SK-MEL-5 (cell line): ENCODE data around the gene NT5C. TPM values are rescaled to one million over a fixed set of nuclear protein-coding genes. Genes with fewer than 3 reads are reported as not detected.
"Not testable (repeated sequence)": the region's sequence is repeated elsewhere in the genome, so short reads cannot be mapped to it uniquely, and the experiment has no call there.

ENCODE experiments used
- DNase-seq: peaks from one replicate; pipeline ENCODE4 v3.0.0-alpha.2; 2016; ENCODE audit warnings: low read depth, low spot score
- in situ Hi-C: cut with HindIII; loops from 2 replicates; pipeline ENCODE4 v1.10.0; 2016; ENCODE audit warnings: low sequenced_read_pairs, high pct_unique_total_duplicates, low pct_unique_long_range_greater_than_20kb
- total RNA-seq: library from RNA; depleted of rRNA; stranded (reverse); fragments of >200 nt; shearing (Covaris generic); gene quantifications from 2 replicates; pipeline ENCODE4 v1.2.3, GENCODE V29; 2014

NT5C gene
- total RNA-seq, 1 experiment from 2014 or later = 44.5 TPM

GRCh38 chr17:75128694-75129505, 2.6 kb downstream of the NT5C start:
- in situ Hi-C loops = no loop called here
- no peak for DNase-seq

DNA sequence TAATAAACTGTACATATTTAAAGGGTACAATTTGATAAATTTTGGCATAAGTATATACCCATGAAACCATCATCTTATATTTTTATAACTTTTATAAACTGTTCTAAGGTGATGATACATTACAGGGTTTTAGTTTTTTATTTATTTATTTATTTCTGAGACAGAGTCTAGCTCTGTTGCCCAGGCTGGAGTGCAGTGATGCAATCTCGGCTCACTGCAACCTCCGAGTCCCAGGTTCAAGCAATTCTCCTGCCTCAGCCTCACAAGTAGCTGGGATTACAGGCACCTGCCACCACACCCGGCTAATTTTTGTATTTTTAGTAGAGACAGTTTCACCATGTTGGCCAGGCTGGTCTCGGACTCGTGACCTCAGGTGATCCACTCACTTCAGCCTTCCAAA, 3.6 kb downstream of the NT5C start:
- DNase-seq, in situ Hi-C loops: not testable (repeated sequence)

DNA sequence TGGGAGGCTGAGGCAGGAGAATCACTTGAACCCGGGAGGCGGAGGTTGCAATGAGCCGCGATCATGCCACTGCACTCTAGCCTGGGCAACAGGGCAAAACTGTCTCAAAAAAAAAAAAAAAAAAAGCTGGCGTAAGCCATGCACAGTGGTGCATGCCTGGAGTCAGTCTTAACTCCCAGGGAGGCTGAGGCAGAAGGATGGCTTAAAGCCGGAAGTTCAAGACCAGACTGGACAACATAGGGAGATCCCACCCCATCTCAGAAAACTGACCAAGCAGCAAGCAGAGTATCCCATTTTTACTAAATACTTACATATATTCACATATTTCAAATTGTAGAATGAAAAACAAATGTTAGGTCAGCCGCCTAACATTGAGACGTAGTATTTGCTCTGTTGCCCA, 4.6 kb downstream of the NT5C start:
- no peak for DNase-seq
- in situ Hi-C loops = no loop called here

GRCh38 chr17:75125984-75126383, 5.6 kb downstream of the NT5C start:
- DNase-seq = no peak
- in situ Hi-C loops = no loop called here

DNA sequence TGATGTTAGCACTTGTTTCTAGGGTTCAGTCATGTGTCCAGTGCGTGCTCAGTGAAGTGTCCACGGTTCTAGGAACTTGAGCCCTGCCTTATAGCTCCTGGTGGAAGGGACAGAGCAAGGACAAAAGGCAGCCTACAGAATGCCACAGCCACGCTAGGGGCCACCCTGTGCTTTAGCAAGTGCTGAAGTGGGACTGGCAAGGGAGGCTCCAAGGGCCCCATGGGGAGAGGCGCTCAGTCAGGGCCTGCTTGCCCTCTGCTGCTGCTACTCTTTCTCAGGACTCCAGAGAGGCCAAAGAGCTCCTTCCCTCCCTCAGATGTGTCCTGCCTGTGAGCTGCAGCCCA, 6.8 kb downstream of the NT5C start:
- in situ Hi-C loops = no loop called here
- no peak for DNase-seq

DNA sequence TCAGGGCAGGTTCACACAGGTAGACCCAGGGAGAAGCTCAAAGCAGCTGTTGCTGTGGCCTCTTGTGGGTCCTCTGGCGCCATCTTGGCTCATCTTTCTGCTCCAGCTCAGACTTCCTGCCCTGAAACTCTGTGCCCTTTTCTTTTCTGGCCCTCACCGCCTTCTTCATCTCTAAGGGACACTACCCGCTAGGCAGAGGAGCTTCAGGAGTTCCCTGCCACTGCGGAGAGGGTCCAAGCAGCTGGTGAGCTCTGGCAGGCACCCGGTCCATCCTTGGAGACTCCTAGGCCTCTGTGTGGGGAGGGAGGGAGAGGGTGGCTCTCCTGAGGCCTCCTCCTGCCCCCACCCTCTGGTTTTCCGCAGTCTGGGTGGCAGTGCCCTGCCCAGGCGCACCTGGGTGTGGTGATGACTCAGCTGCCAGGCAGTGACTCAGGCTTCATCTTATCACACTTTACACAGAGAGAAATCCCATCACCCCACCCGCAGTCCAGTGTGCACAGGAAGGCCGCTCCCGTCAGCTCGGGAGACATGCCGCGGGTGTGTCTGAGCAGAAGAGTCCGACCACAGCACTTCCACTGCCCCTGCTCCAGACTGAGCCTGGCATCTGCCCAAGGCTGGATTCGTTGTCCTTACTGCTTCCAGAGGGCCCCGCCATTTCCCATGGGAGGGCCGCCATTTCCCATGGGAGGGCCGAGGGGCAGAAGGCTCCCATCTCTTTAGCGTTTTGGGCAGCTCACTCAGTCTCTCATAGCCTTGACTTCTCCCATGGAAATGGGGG, 7.3 kb downstream of the NT5C start:
- DNase-seq = no peak
- in situ Hi-C loops = no loop called here

DNA sequence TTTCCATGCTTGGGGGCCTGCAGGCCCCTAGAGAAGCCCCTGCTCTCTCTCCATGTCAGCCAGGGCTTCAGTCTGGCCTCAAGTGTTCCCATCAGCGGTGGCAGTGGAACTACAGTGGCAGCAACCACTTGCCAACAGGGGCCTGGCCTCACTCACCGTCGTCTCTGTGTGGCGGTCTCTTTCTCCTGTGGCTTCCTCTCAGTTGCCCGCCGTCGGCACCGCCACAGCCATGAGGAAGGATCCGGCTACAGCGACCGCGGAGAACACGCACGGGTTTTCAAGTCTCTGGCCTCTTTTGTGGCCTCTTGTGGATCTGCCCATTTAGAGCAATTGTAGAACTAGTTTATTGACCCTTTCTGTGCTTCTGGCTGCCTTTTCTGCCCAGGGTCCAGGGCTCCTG, 13.2 kb downstream of the NT5C start:
- in situ Hi-C loops = no loop called here
- no peak for DNase-seq

DNA sequence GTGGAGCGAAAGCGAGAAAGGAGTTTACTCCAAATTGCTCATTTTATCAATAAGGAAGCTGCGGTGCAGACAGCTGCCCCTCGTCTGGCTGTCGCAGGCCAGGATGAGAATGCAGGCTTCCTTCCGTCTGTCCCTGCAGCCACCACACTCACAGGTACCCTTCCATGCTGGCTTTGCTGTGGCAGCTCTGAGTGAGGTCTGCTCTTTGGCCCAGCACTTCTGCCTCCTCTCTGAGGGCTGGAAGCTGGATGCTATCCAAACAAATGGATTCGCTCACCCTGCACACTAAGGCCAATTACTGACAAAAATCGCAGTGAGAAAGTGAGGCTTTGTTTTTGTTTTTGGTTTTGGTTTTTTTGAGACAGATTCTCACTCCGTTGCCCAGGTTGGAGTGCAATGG, 14.8 kb downstream of the NT5C start:
- in situ Hi-C loops = no loop called here
- DNase-seq = no peak

GRCh38 chr17:75115555-75115954, 16.0 kb downstream of the NT5C start:
- in situ Hi-C loops = no loop called here

GRCh38 chr17:75114552-75115314, 16.8 kb downstream of the NT5C start:
- no peak for DNase-seq
- in situ Hi-C loops = no loop called here

More at GRCh38 chr17:75115555-75115954, 16.0 kb downstream of the NT5C start:
- no peak for DNase-seq

DNA sequence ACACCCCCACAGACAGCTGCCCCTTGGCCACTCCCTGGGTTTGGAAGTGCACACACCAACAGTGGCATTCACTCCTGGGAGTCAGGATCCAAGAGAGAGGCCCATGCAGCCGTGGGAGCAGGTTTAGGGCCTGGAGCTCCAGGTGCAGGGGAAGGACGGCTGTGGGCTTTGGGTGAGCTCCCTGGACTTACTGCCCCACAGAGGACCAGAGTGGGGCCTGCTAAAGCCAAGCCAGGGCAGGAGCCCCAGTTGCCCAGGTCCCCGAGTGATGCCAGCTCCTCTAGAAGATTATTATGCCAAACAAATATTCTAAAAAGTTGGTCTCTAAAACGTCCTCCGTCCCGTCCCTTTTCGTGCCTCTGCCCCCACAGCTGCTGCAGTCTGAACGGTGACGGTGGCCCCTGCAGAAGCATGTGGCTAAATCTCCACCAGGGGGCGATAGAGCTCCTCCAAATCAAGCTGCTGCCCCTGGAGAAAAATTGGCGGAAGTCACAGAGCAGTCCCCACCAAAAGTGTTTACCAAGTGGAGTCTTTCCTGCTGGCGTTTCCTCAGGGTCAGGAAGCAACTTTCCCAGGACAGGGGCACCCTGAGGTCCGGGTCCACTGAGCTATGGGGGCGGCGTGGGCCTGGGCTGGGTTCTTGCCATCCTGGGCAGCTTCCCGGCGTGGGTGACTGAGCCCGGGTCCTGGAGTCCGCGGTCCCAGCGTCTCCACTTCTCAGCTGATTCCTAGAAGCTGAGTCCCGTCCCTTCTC, 17.6 kb downstream of the NT5C start:
- in situ Hi-C loops = no loop called here
- peak; percentile 93 for DNase-seq

GRCh38 chr17:75111777-75112335, 19.7 kb downstream of the NT5C start:
- in situ Hi-C loops = no loop called here
- DNase-seq = no peak

DNA sequence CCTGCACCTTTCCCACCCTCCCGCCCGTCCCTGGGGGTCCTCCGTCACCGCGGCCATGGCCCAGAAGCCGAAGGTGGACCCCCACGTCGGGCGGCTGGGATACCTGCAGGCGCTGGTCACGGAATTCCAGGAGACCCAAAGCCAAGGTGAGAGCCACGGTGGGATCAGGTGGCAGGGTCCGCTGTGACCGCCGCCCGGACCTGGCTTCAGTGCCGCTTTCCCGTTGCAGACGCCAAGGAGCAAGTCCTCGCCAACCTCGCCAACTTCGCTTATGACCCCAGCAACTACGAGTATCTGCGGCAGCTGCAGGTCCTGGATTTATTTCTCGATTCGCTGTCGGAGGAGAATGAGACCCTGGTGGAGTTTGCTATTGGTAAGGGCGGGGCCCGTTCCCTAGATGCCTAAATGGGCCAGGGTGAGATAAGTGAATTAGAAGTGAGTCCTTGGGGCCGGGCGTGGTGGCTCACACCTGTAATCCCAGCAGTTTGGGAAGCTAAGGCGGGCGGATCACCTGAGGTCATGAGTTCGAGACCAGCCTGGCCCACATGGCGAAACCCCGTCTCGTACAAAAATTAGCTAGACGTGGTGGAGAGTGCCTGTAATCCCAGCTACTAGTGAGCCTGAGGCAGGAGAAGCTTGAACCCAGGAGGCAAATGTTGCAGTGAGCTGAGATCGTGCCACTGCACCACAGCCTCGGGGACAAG, 21.2 kb downstream of the NT5C start:
- in situ Hi-C loops = no loop called here
- peak; percentile 42 for DNase-seq

- in situ Hi-C loops = no loop called here
- DNase-seq = peak; percentile 89
Measured at GRCh38 chr17:75109407-75110233, 21.9 kb downstream of the NT5C start, which contains the start of gene ARMC7. TSS of gene ARMC7 (plus strand) at chr17:75109969. CDS start at chr17:75110289, 320 bp downstream.

GRCh38 chr17:75109046-75109406, 22.5 kb downstream of the NT5C start:
- in situ Hi-C loops = no loop called here
- DNase-seq = no peak

- in situ Hi-C loops = no loop called here
- no peak for DNase-seq
Measured at GRCh38 chr17:75108193-75108592, 23.3 kb downstream of the NT5C start.
